Measurements from ENCODE around the gene SRBD1.
A peak's percentile ranks its signal among the peaks of the same experiment; 100 is the strongest.

The SRBD1 gene

GRCh38 chr2:45652090-45653031, 41.3 kb upstream of the SRBD1 start:
- TF ChIP-seq REST (IDR thresholded peaks at IDR 0.05; ENCODE audit: insufficient read depth in 1 of 2, low read depth in 2 of 2, low read length in 2 of 2) (no peak), TAF1 (IDR thresholded peaks at IDR 0.05; ENCODE audit: borderline replicate concordance, insufficient read depth, low read length) (no peak), POLR2AphosphoS5 (IDR thresholded peaks at IDR 0.05; ENCODE audit: low read depth, low read length) (no peak), SIN3A (IDR thresholded peaks at IDR 0.05; ENCODE audit: borderline replicate concordance, insufficient read depth, low read length) (no peak; the same call in 1 of the 2 replicates), FOXP2 (optimal IDR thresholded peaks at IDR 0.05; ENCODE audit: borderline replicate concordance, extremely low read depth, extremely low read length, insufficient read depth) (no peak)

GRCh38 chr2:45651415-45652089, 40.5 kb upstream of the SRBD1 start, which contains the start of gene PRKCE:
TSS of gene PRKCE (plus strand) at chr2:45651675.
- no peak for TF ChIP-seq FOXP2 (optimal IDR thresholded peaks at IDR 0.05; ENCODE audit: borderline replicate concordance, extremely low read depth, extremely low read length, insufficient read depth)
- no peak for TF ChIP-seq POLR2AphosphoS5 (IDR thresholded peaks at IDR 0.05; ENCODE audit: low read depth, low read length)
- TF ChIP-seq SIN3A (IDR thresholded peaks at IDR 0.05; ENCODE audit: borderline replicate concordance, insufficient read depth, low read length), result no peak
- no peak for TF ChIP-seq TAF1 (IDR thresholded peaks at IDR 0.05; ENCODE audit: borderline replicate concordance, insufficient read depth, low read length)
- TF ChIP-seq REST (IDR thresholded peaks at IDR 0.05; ENCODE audit: insufficient read depth in 1 of 2, low read depth in 2 of 2, low read length in 2 of 2), result no peak

- TF ChIP-seq POLR2AphosphoS5 (IDR thresholded peaks at IDR 0.05; ENCODE audit: low read depth, low read length) (peak; percentile 61), TAF1 (IDR thresholded peaks at IDR 0.05; ENCODE audit: borderline replicate concordance, insufficient read depth, low read length) (peak; percentile 79; the same call in 1 of the 2 replicates), SIN3A (IDR thresholded peaks at IDR 0.05; ENCODE audit: borderline replicate concordance, insufficient read depth, low read length) (peak; percentile 69; the same call in 1 of the 2 replicates), FOXP2 (optimal IDR thresholded peaks at IDR 0.05; ENCODE audit: borderline replicate concordance, extremely low read depth, extremely low read length, insufficient read depth) (peak; percentile 88), REST (IDR thresholded peaks at IDR 0.05; ENCODE audit: insufficient read depth in 1 of 2, low read depth in 2 of 2, low read length in 2 of 2) (peak; percentile 21 to 37; a peak in 1 of 4 replicates)
These were observed 39.9 kb upstream of the SRBD1 start for GRCh38 chr2:45650851-45651414.

GRCh38 chr2:45649858-45650811, 39.1 kb upstream of the SRBD1 start:
- peak; percentile 16 for TF ChIP-seq FOXP2 (optimal IDR thresholded peaks at IDR 0.05; ENCODE audit: borderline replicate concordance, extremely low read depth, extremely low read length, insufficient read depth)
- TF ChIP-seq REST (IDR thresholded peaks at IDR 0.05; ENCODE audit: insufficient read depth in 1 of 2, low read depth in 2 of 2, low read length in 2 of 2), result no peak
- peak; percentile 33; the same call in 1 of the 2 replicates for TF ChIP-seq SIN3A (IDR thresholded peaks at IDR 0.05; ENCODE audit: borderline replicate concordance, insufficient read depth, low read length)
- TF ChIP-seq TAF1 (IDR thresholded peaks at IDR 0.05; ENCODE audit: borderline replicate concordance, insufficient read depth, low read length), result no peak
- TF ChIP-seq POLR2AphosphoS5 (IDR thresholded peaks at IDR 0.05; ENCODE audit: low read depth, low read length), result no peak

Measured in PFSK-1 (cell line).